CD4-positive, alpha-beta T cell treated with Interleukin-12 subunit alpha and Interleukin-12 subunit beta, for 1 hour (primary cell): Measurements from ENCODE around the gene FOXI1.

Experiments
- DNase-seq: peaks from one replicate; pipeline ENCODE4 v3.0.0-alpha.2; 2020

FOXI1 gene

DNA sequence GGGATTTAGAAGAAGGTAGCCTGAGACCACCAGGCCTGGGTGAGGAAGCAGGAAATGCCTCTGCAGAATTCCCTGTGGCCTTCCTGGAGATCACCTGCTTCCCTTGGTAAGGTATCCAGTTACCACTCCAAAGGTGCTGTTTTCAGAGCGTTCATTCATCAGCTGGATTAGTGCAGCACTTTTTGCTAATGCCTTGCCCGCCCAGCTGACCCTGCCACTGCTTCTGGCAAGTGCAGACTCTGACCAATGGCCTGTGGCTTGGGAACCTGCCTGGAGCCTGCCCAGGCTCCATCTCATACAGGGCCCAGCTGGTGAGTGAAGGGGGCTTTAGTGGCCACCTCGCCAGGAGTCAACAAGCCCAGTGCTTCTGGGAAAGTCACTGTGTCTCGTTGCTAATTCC lies 48.6 kb downstream of the FOXI1 start:
- no peak for DNase-seq

DNA sequence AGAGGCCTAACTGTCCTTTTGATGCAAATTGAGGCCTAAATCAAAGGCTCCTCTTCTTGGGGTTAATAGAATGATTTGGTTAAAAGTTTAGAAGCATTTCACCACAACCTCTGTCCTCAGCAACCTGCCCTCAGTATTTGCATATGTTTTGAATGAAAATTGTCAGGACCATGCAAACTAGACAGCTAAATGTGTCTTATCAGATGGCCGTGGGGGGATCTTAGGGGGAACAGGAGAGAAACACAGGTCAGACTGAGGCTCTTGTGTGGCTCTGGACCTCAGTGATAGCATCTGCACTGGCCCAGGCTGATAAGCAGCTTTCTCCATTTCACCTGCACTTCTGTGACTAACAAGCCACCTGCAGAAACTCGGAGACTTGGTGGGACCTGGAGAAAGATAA lies 49.0 kb downstream of the FOXI1 start:
- no peak for DNase-seq

DNA sequence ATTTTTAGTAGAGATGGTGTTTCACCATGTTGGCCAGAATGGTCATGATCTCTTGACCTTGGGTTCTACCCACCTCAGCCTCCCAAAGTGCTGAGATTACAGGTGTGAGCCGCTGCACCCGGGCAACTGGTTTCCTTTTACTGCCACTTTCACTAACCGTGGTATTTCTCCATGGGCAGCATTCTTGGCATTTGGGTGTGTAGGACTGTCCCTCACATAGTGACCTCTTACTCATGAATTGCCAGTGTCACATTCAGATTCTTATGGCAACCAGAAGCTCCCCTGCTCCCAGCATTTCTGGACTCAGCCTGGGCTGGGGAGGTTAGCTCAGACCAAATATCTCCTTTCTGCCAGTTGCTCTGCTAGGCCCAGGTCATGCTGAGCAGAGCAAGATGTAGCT lies 50.1 kb downstream of the FOXI1 start:
- DNase-seq = no peak

DNA sequence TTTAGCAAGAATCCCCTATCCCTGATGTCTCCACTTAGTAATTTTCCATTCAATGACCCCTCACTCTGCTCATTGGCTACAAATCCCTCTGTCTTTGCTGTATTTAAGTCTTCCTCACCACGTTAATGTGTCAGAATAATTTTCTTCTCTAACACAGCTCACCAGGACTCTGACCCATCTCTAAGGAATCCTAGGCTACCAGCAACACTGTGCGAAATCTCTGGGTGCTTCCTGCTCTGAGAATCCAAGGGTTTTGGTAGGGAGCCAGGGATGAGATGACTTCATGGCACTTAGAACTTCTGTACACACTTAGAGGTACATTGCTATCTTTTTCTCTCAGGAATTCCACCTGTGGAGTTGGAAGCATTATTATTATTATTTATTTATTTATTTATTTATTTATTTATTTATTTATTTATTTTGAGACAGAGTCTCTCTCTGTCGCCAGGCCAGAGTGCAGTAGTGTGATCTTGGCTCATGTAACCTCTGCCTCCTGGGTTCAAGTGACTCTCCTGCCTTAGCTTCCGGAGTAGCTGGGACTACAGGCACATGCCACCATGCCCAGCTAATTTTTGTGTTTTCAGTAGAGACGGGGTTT lies 53.5 kb downstream of the FOXI1 start:
- DNase-seq = no peak
